Amniotic epithelial cell (primary cell): Measurements from ENCODE around the gene TRMU.
"Not testable (repeated sequence)": the region's sequence is repeated elsewhere in the genome, so short reads cannot be mapped to it uniquely, and the experiment has no call there.

Experiments used
- DNase-seq: peaks from one replicate; pipeline ENCODE4 v3.0.0-alpha.2; 2010; ENCODE audit warnings: low read depth

The TRMU gene

GRCh38 chr22:46300491-46300890, 35.0 kb upstream of the TRMU start:
- no peak for DNase-seq

GRCh38 chr22:46303347-46303965, 32.1 kb upstream of the TRMU start:
- peak; percentile 16 for DNase-seq

- DNase-seq = no peak
Measured at GRCh38 chr22:46308283-46308988, 27.1 kb upstream of the TRMU start.

GRCh38 chr22:46309526-46310085, 25.9 kb upstream of the TRMU start:
- no peak for DNase-seq

- no peak for DNase-seq
Measured at GRCh38 chr22:46312056-46312455, 23.5 kb upstream of the TRMU start.

- not testable (repeated sequence) for DNase-seq
Measured at GRCh38 chr22:46312848-46313247, 22.7 kb upstream of the TRMU start.

- DNase-seq = no peak
Measured at GRCh38 chr22:46315976-46316375, 19.5 kb upstream of the TRMU start.

GRCh38 chr22:46317646-46318045, 17.9 kb upstream of the TRMU start:
- no peak for DNase-seq

GRCh38 chr22:46318576-46318975, 16.9 kb upstream of the TRMU start:
- DNase-seq = no peak

GRCh38 chr22:46319319-46319718, 16.2 kb upstream of the TRMU start:
- no peak for DNase-seq

- no peak for DNase-seq
Measured at GRCh38 chr22:46320166-46320710, 15.3 kb upstream of the TRMU start.

GRCh38 chr22:46320716-46321386, 14.7 kb upstream of the TRMU start:
- no peak for DNase-seq

GRCh38 chr22:46322711-46323110, 12.8 kb upstream of the TRMU start:
- no peak for DNase-seq

- no peak for DNase-seq
Measured at GRCh38 chr22:46323162-46323561, 12.4 kb upstream of the TRMU start.

GRCh38 chr22:46326066-46326680, 9.3 kb upstream of the TRMU start:
- DNase-seq = no peak

GRCh38 chr22:46327691-46328465, 7.6 kb upstream of the TRMU start:
- no peak for DNase-seq

- no peak for DNase-seq
Measured at GRCh38 chr22:46328797-46329196, 6.7 kb upstream of the TRMU start.

- DNase-seq = no peak
Measured at GRCh38 chr22:46329616-46330015, 5.9 kb upstream of the TRMU start.

GRCh38 chr22:46330426-46330825, 5.1 kb upstream of the TRMU start:
- DNase-seq = no peak

GRCh38 chr22:46331496-46331895, 4.0 kb upstream of the TRMU start:
- DNase-seq = no peak
